ENCODE results near the gene KCNQ1.

The KCNQ1 gene

DNA sequence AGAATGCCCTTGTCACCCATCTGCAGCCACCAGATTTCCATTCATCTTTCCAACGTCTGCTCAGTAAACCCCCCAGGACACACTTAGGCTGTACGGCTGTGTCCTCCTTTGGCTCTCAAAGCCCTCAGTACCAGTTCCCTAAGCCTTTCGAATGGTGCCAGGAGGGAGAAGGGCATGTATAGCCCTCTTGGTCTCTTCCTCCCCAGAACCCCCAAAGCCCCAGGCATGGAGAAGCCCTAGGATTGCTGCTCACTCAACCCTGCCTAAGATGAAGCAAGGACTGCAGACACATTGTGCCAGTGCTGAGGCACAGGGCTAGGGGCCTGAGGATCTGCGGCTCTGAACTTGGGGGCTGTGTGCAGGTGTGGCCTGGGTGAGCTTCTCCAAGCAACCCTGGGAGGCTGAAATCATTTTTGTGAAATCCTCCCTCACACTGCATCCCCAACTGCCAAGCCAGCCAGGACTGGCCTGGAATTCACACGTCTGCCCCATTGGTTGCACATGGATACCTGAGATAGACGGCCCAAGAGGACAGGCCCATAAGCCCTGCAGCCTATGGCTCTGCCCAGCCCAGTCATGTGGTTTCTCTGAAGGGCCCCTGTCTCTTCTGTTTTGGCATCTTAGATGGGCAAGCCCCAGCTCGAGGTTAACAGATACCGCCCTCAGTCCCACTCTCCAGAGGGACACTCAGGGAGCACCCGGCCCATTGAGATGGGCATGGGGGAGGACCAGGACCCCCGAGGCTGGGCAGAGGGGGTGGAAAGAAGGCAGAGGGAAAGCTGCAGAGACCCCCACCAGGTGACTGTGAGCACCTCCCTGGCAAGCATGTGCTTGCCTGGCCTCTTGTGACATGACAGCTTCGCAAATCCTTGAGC is 221.0 kb downstream of the KCNQ1 start:
- Histone ChIP-seq H3K36me3 (ENCODE audit: control insufficient read depth, insufficient read depth, low read length) (peaks cover 13% of the 10 kb centered on the region; the same call in 1 of the 2 replicates), H3K27me3 (ENCODE audit: control insufficient read depth, insufficient read depth, low read length) (no peaks in the 10 kb centered on the region), H3K4me3 (ENCODE audit: low read depth, low read length) (no peak overlapping the region), H3K9ac (ENCODE audit: low read depth, low read length) (no peak overlapping the region), H3K9me3 (ENCODE audit: control insufficient read depth, insufficient read depth, low read length) (peaks cover 10% of the 10 kb centered on the region), H3K27ac (ENCODE audit: low read depth, low read length) (no peak overlapping the region), H3K4me1 (ENCODE audit: control insufficient read depth, insufficient read depth, low read length) (no peaks in the 10 kb centered on the region)

DNA sequence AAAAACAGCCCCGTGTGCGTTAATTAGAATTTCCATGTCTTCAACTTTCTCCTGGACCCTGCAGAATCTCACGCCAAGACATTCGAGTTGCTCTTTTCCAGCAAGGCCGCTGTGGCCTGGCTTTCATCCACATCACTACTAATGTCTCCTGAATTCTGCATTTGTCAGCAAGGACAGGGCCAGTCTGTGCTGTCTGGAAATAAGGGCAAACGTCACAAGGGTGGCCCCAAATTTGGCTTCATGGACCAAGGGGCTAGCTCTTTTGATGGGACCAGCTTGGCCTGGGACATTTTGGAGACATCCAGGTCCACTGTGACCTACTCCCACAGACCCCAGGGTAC is 221.6 kb downstream of the KCNQ1 start:
- H3K4me3 ChIP-seq (ENCODE audit: low read depth, low read length), result no peak overlapping the region
- no peaks in the 10 kb centered on the region for H3K27me3 ChIP-seq (ENCODE audit: control insufficient read depth, insufficient read depth, low read length)
- H3K9me3 ChIP-seq (ENCODE audit: control insufficient read depth, insufficient read depth, low read length), result peaks cover 6% of the 10 kb centered on the region
- no peaks in the 10 kb centered on the region for H3K4me1 ChIP-seq (ENCODE audit: control insufficient read depth, insufficient read depth, low read length)
- H3K27ac ChIP-seq (ENCODE audit: low read depth, low read length), result no peak overlapping the region
- H3K36me3 ChIP-seq (ENCODE audit: control insufficient read depth, insufficient read depth, low read length), result peaks cover 13% of the 10 kb centered on the region; the same call in 1 of the 2 replicates
- no peak overlapping the region for H3K9ac ChIP-seq (ENCODE audit: low read depth, low read length)

DNA sequence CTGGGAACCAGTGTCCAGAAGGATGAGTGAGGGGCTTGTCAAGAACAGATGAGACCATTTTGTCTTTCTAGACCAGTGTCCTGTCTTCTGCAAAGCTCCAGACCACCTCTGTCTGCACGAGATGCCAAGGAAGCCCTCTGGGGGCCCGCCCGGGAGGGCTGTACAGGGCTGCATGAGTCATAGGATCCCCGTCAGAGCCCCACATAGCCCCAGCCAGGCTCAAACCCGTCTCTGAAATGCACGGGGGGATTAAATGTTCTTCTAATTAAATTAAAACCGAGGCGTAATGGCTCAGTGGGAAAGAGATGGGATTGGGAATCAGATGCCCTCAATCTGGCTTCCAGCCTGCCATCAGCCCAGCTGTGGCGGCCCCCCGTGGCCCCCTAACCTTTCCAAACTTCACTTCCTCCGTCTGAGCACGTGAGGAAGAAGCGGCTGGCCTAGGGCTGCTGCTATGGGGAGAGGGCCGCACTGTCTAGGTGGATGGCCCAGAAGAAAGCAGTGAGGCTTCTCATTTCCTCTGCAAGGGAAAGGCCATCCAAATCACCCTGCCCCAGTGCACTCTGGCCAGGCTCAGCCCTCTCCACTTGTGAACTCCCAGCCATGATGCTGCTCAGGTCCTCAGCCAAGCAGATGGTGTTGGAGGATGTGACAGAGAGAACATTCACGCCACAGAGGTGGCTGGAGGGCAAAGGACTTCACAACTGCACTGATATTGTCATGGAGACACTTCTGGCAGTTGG is 222.2 kb downstream of the KCNQ1 start:
- no peak overlapping the region for H3K9ac ChIP-seq (ENCODE audit: low read depth, low read length)
- peaks cover 13% of the 10 kb centered on the region; the same call in 1 of the 2 replicates for H3K36me3 ChIP-seq (ENCODE audit: control insufficient read depth, insufficient read depth, low read length)
- H3K27ac ChIP-seq (ENCODE audit: low read depth, low read length), result no peak overlapping the region
- no peaks in the 10 kb centered on the region for H3K4me1 ChIP-seq (ENCODE audit: control insufficient read depth, insufficient read depth, low read length)
- H3K4me3 ChIP-seq (ENCODE audit: low read depth, low read length), result no peak overlapping the region
- peaks cover 4% of the 10 kb centered on the region for H3K9me3 ChIP-seq (ENCODE audit: control insufficient read depth, insufficient read depth, low read length)
- H3K27me3 ChIP-seq (ENCODE audit: control insufficient read depth, insufficient read depth, low read length), result no peaks in the 10 kb centered on the region

DNA sequence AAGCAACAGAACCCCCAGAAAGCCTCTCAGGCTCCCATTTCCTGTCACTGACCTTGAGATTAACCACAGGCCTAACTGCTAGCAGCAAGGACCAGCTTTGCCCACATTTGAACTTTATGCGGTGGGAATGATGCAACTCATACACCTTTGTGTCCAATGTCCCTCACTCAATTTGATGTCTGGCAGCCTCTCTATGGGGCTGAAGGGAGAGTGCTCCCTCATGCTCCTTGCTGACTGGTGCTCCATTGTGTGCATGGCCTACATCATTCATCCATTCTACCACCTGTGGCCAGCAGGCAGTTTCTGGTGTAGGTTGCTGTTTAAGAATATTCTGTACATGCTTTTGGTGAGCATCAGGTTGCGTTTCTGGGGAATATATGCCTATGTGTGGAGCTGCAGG is 223.1 kb downstream of the KCNQ1 start:
- Histone ChIP-seq H3K9ac (ENCODE audit: low read depth, low read length) (no peak overlapping the region), H3K36me3 (ENCODE audit: control insufficient read depth, insufficient read depth, low read length) (peaks cover 13% of the 10 kb centered on the region; the same call in 1 of the 2 replicates), H3K27ac (ENCODE audit: low read depth, low read length) (no peak overlapping the region), H3K9me3 (ENCODE audit: control insufficient read depth, insufficient read depth, low read length) (peaks cover 4% of the 10 kb centered on the region), H3K27me3 (ENCODE audit: control insufficient read depth, insufficient read depth, low read length) (no peaks in the 10 kb centered on the region), H3K4me1 (ENCODE audit: control insufficient read depth, insufficient read depth, low read length) (no peaks in the 10 kb centered on the region), H3K4me3 (ENCODE audit: low read depth, low read length) (no peak overlapping the region)

- Histone ChIP-seq H3K4me3 (ENCODE audit: low read depth, low read length) (no peak overlapping the region), H3K36me3 (ENCODE audit: control insufficient read depth, insufficient read depth, low read length) (0 out of 2 replicates have a peak, but pooled peaks cover 8% of the 10 kb centered on the region), H3K9me3 (ENCODE audit: control insufficient read depth, insufficient read depth, low read length) (no peaks in the 10 kb centered on the region), H3K4me1 (ENCODE audit: control insufficient read depth, insufficient read depth, low read length) (no peaks in the 10 kb centered on the region), H3K9ac (ENCODE audit: low read depth, low read length) (no peak overlapping the region), H3K27ac (ENCODE audit: low read depth, low read length) (no peak overlapping the region), H3K27me3 (ENCODE audit: control insufficient read depth, insufficient read depth, low read length) (no peaks in the 10 kb centered on the region)
Observed at GRCh38 chr11:2668876-2669275, 224.1 kb downstream of the KCNQ1 start.

DNA sequence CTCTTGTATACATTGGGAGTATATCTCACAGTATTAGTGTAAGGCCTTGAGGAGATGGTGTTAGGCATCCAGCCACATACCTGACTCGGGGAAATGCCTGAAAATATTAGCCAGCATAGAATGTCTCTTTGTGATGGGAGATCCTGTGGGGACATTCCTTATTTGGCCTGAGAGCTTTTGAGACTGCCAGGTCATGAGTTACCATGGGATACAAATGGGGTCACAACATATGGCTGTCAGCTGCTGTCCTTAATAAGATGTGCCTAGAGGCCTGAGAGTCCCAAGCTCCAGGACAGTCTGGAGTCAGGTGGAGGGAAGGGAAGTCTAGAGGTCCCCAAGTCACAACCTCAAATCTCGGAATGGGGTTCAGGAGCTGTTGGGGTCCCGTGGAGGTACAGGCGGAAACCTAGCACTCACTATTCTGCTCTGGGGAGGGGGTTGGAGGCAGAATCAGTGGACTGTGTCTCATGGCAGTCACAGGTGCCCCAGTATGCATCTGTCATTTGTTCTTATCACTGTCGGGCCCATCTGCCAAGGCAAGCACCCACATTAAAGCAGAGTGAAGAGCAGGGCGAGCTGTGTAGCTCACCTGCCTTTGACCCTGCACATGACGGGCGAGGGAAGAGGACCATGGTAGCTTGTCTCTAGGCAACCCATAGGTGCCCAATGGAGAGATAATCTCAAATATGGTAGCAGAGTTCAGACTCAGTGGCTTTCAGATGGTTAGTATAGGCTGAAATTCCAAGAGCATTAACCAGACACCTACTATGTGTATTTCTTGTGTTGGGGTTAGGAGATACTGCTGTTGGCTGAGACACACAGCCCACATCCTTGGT is 225.0 kb downstream of the KCNQ1 start:
- H3K4me1 ChIP-seq (ENCODE audit: control insufficient read depth, insufficient read depth, low read length), result peaks cover 1% of the 10 kb centered on the region; the same call in 1 of the 2 replicates
- 0 out of 2 replicates have a peak, but pooled peaks cover 8% of the 10 kb centered on the region for H3K36me3 ChIP-seq (ENCODE audit: control insufficient read depth, insufficient read depth, low read length)

GRCh38 chr11:2670541-2671100 is 225.8 kb downstream of the KCNQ1 start:
- H3K36me3 ChIP-seq (ENCODE audit: control insufficient read depth, insufficient read depth, low read length), result 0 out of 2 replicates have a peak, but pooled peaks cover 8% of the 10 kb centered on the region
- H3K4me3 ChIP-seq (ENCODE audit: low read depth, low read length), result no peak overlapping the region
- H3K27me3 ChIP-seq (ENCODE audit: control insufficient read depth, insufficient read depth, low read length), result no peaks in the 10 kb centered on the region
- no peak overlapping the region for H3K27ac ChIP-seq (ENCODE audit: low read depth, low read length)
- no peak overlapping the region for H3K9ac ChIP-seq (ENCODE audit: low read depth, low read length)
- peaks cover 7% of the 10 kb centered on the region; the same call in 1 of the 2 replicates for H3K4me1 ChIP-seq (ENCODE audit: control insufficient read depth, insufficient read depth, low read length)
- no peaks in the 10 kb centered on the region for H3K9me3 ChIP-seq (ENCODE audit: control insufficient read depth, insufficient read depth, low read length)

More for the DNA sequence above, 225.0 kb downstream of the KCNQ1 start:
- no peak overlapping the region for H3K9ac ChIP-seq (ENCODE audit: low read depth, low read length)
- H3K27ac ChIP-seq (ENCODE audit: low read depth, low read length), result no peak overlapping the region
- H3K9me3 ChIP-seq (ENCODE audit: control insufficient read depth, insufficient read depth, low read length), result no peaks in the 10 kb centered on the region
- H3K27me3 ChIP-seq (ENCODE audit: control insufficient read depth, insufficient read depth, low read length), result no peaks in the 10 kb centered on the region
- no peak overlapping the region for H3K4me3 ChIP-seq (ENCODE audit: low read depth, low read length)

GRCh38 chr11:2671748-2672147 is 226.9 kb downstream of the KCNQ1 start:
- Histone ChIP-seq H3K9me3 (ENCODE audit: control insufficient read depth, insufficient read depth, low read length) (no peaks in the 10 kb centered on the region), H3K27ac (ENCODE audit: low read depth, low read length) (no peak overlapping the region), H3K27me3 (ENCODE audit: control insufficient read depth, insufficient read depth, low read length) (no peaks in the 10 kb centered on the region), H3K36me3 (ENCODE audit: control insufficient read depth, insufficient read depth, low read length) (0 out of 2 replicates have a peak, but pooled peaks cover 8% of the 10 kb centered on the region), H3K4me3 (ENCODE audit: low read depth, low read length) (no peak overlapping the region), H3K9ac (ENCODE audit: low read depth, low read length) (no peak overlapping the region), H3K4me1 (ENCODE audit: control insufficient read depth, insufficient read depth, low read length) (peaks cover 7% of the 10 kb centered on the region; the same call in 1 of the 2 replicates)

GRCh38 chr11:2672553-2673249 is 227.9 kb downstream of the KCNQ1 start:
- H3K27ac ChIP-seq (ENCODE audit: low read depth, low read length), result no peak overlapping the region
- 0 out of 2 replicates have a peak, but pooled peaks cover 8% of the 10 kb centered on the region for H3K36me3 ChIP-seq (ENCODE audit: control insufficient read depth, insufficient read depth, low read length)
- no peak overlapping the region for H3K4me3 ChIP-seq (ENCODE audit: low read depth, low read length)
- peaks cover 7% of the 10 kb centered on the region; the same call in 1 of the 2 replicates for H3K4me1 ChIP-seq (ENCODE audit: control insufficient read depth, insufficient read depth, low read length)
- H3K27me3 ChIP-seq (ENCODE audit: control insufficient read depth, insufficient read depth, low read length), result no peaks in the 10 kb centered on the region
- H3K9ac ChIP-seq (ENCODE audit: low read depth, low read length), result no peak overlapping the region
- no peaks in the 10 kb centered on the region for H3K9me3 ChIP-seq (ENCODE audit: control insufficient read depth, insufficient read depth, low read length)

- H3K9me3 ChIP-seq (ENCODE audit: control insufficient read depth, insufficient read depth, low read length), result no peaks in the 10 kb centered on the region
- H3K4me3 ChIP-seq (ENCODE audit: low read depth, low read length), result no peak overlapping the region
- no peaks in the 10 kb centered on the region for H3K27me3 ChIP-seq (ENCODE audit: control insufficient read depth, insufficient read depth, low read length)
- H3K9ac ChIP-seq (ENCODE audit: low read depth, low read length), result no peak overlapping the region
- no peak overlapping the region for H3K27ac ChIP-seq (ENCODE audit: low read depth, low read length)
- H3K36me3 ChIP-seq (ENCODE audit: control insufficient read depth, insufficient read depth, low read length), result 0 out of 2 replicates have a peak, but pooled peaks cover 4% of the 10 kb centered on the region
- peaks cover 7% of the 10 kb centered on the region; the same call in 1 of the 2 replicates for H3K4me1 ChIP-seq (ENCODE audit: control insufficient read depth, insufficient read depth, low read length)
Observed at GRCh38 chr11:2673250-2673610, 228.4 kb downstream of the KCNQ1 start.
